HCT116 (cell line): ENCODE data around the gene ACTL7B. TPM values are rescaled to one million over a fixed set of nuclear protein-coding genes. Genes with fewer than 3 reads are reported as not detected.

Experiments
- ATAC-seq: fragments of 200-7000 bp; cut with Tn5 transposase; 2 replicates; pipeline ENCODE4 v1.9.1; 2020; ENCODE audit warnings: mild to moderate bottlenecking, moderate library complexity
- BruUV-seq: library from RNA; stranded (reverse); fragments of 400-500 nt; replicated peaks from 2 replicates; lab custom pipeline; 2021; lab: Mats Ljungman, UMichigan
- CTCF ChIA-PET: fragments of 300-600 bp; sonication (Branson Sonifier 250); formaldehyde crosslinking; loops from one replicate; lab custom pipeline; 2021; ENCODE audit warnings: antibody characterized with exemption; lab: Charles Lee
- POLR2A ChIA-PET: fragments of 300-600, 350-600 bp; sonication (Branson Sonifier 250); formaldehyde crosslinking; loops from one replicate; lab custom pipeline; 2021; ENCODE audit warnings: antibody characterized with exemption; lab: Charles Lee
- RAD21 ChIA-PET, 2 experiments: fragments of 300-600 bp; sonication (Branson Sonifier 250); formaldehyde crosslinking; loops; one replicate each; lab custom pipeline; 2023; ENCODE audit warnings: low total read pairs in 2 of 2; ENCODE audit not compliant: uncharacterized antibody in 2 of 2, unreplicated experiment in 2 of 2, low non-redundant PET in 1 of 2; lab: Charles Lee
- DNase-seq: peaks from one replicate; pipeline ENCODE4 v3.0.0-alpha.2; 2010; ENCODE audit warnings: low read depth, low spot score
- H2AFZ ChIP-seq: fragments of 200-600 bp; shearing (Covaris generic), sonication (generic); 2 replicates; pipeline ENCODE4 v1.6.1; 2017; ENCODE audit warnings: low read depth, mixed run types, mixed read lengths, antibody characterized with exemption, low read length; ENCODE audit not compliant: poor library complexity, severe bottlenecking
- H3K27ac ChIP-seq: 2 replicates; pipeline ENCODE4 v1.5.1; 2012; ENCODE audit warnings: low read depth, low read length
- H3K27me3 ChIP-seq: fragments of 200-600 bp; sonication (generic); 2 replicates; pipeline ENCODE4 v1.6.1; 2016; ENCODE audit warnings: mixed run types, low read length, mixed read lengths; ENCODE audit not compliant: insufficient read depth
- H3K36me3 ChIP-seq, 2 experiments: fragments of 200-500 bp in 1 of 2; fragments of 200-600 bp in 1 of 2; sonication (Bioruptor generic) in 1 of 2; sonication (generic) in 1 of 2; 2 replicates each; pipeline versions ENCODE4 v1.5.1 to v1.6.1; 2014 to 2016; ENCODE audit warnings: low read length in 2 of 2, inconsistent platforms in 1 of 2, mixed read lengths in 1 of 2, mixed run types in 1 of 2; ENCODE audit not compliant: insufficient read depth in 2 of 2, control insufficient read depth in 1 of 2
- H3K4me1 ChIP-seq, 2 experiments: fragments of 200-600 bp in 1 of 2; sonication (generic) in 1 of 2; 2 replicates each; pipeline versions ENCODE4 v1.5.1 to v1.6.1; 2012 to 2017; ENCODE audit warnings: low read length in 2 of 2, inconsistent platforms in 1 of 2, mild to moderate bottlenecking in 1 of 2, mixed read lengths in 1 of 2, mixed run types in 1 of 2, moderate library complexity in 1 of 2; ENCODE audit not compliant: insufficient read depth in 2 of 2, control insufficient read depth in 1 of 2
- H3K4me2 ChIP-seq: fragments of 200-600 bp; sonication (generic); 2 replicates; pipeline ENCODE4 v1.6.1; 2017; ENCODE audit warnings: mixed run types, low read length, mixed read lengths
- H3K4me3 ChIP-seq, 2 experiments: fragments of 200-600 bp in 1 of 2; sonication (generic) in 1 of 2; replicated peaks in 1 of 2; 2 replicates each; pipeline ENCODE4 v1.5.1; 2011 to 2016; ENCODE audit warnings: low read length in 2 of 2, control low read depth in 1 of 2, low read depth in 1 of 2, mild to moderate bottlenecking in 1 of 2, mixed read lengths in 1 of 2, mixed run types in 1 of 2
- H3K79me2 ChIP-seq: fragments of 200-600 bp; sonication (generic); 2 replicates; pipeline ENCODE4 v1.6.1; 2017; ENCODE audit warnings: mild to moderate bottlenecking, mixed run types, low read length, moderate library complexity, mixed read lengths; ENCODE audit not compliant: insufficient read depth
- H3K9ac ChIP-seq: fragments of 200-600 bp; sonication (generic); 2 replicates; pipeline ENCODE4 v1.6.1; 2016; ENCODE audit warnings: low read length, mixed read lengths
- H3K9me2 ChIP-seq: fragments of 200-600 bp; sonication (generic), shearing (Covaris generic); 2 replicates; pipeline ENCODE4 v1.6.1; 2017; ENCODE audit warnings: mixed run types, mild to moderate bottlenecking, moderate library complexity; ENCODE audit not compliant: insufficient read depth
- H3K9me3 ChIP-seq, 2 experiments: fragments of 200-500 bp in 1 of 2; fragments of 200-600 bp in 1 of 2; sonication (Bioruptor generic) in 1 of 2; sonication (generic) in 1 of 2; 2 replicates each; pipeline ENCODE4 v1.6.1; 2014 to 2017; ENCODE audit warnings: low read length in 2 of 2, mixed read lengths in 2 of 2, inconsistent platforms in 1 of 2, low read depth in 1 of 2, mild to moderate bottlenecking in 1 of 2, mixed run types in 1 of 2, moderate library complexity in 1 of 2; ENCODE audit not compliant: control insufficient read depth in 1 of 2, insufficient read depth in 1 of 2
- H4K20me1 ChIP-seq: fragments of 200-600 bp; sonication (generic), shearing (Covaris generic); 2 replicates; pipeline ENCODE4 v1.6.1; 2017; ENCODE audit warnings: mixed run types, mild to moderate bottlenecking, moderate library complexity; ENCODE audit not compliant: insufficient read depth
- ATF3 ChIP-seq: IDR thresholded peaks from 2 replicates; pipeline ENCODE4 v1.6.1; 2012
- CBX3 ChIP-seq: IDR thresholded peaks from 2 replicates; pipeline ENCODE4 v1.6.1; 2012; ENCODE audit warnings: low read depth
- CEBPB ChIP-seq: IDR thresholded peaks from 2 replicates; pipeline ENCODE4 v1.6.1; 2012; ENCODE audit warnings: low read depth
- EGR1 ChIP-seq: IDR thresholded peaks from 2 replicates; pipeline ENCODE4 v1.6.1; 2012; ENCODE audit warnings: low read depth
- EZH2phosphoT487 ChIP-seq: fragments of 200-600 bp; IDR thresholded peaks from 2 replicates; pipeline ENCODE4 v1.6.1; 2018; ENCODE audit warnings: antibody characterized with exemption, borderline replicate concordance
- FOSL1 ChIP-seq: IDR thresholded peaks from 2 replicates; pipeline ENCODE4 v1.6.1; 2012; ENCODE audit warnings: low read depth
- JUND ChIP-seq: IDR thresholded peaks from 2 replicates; pipeline ENCODE4 v1.6.1; 2012
- MAX ChIP-seq: IDR thresholded peaks from 2 replicates; pipeline ENCODE4 v1.6.1; 2012
- POLR2A ChIP-seq: IDR thresholded peaks from 2 replicates; pipeline ENCODE4 v1.7.0; 2011; ENCODE audit warnings: borderline replicate concordance; ENCODE audit not compliant: insufficient read depth, insufficient read length; ENCODE audit errors: extremely low read depth
- POLR2AphosphoS5 ChIP-seq: IDR thresholded peaks from 2 replicates; pipeline ENCODE4 v1.6.1; 2011; ENCODE audit warnings: mild to moderate bottlenecking, low read depth, low read length, moderate library complexity
- REST ChIP-seq: IDR thresholded peaks from 2 replicates; pipeline ENCODE4 v1.6.1; 2012; ENCODE audit warnings: low read depth
- SIN3A ChIP-seq: IDR thresholded peaks from 2 replicates; pipeline ENCODE4 v1.6.1; 2012; ENCODE audit warnings: low read depth
- SRF ChIP-seq: IDR thresholded peaks from 2 replicates; pipeline ENCODE4 v1.6.1; 2012; ENCODE audit warnings: low read depth
- YY1 ChIP-seq: IDR thresholded peaks from 2 replicates; pipeline ENCODE4 v1.6.1; 2011; ENCODE audit warnings: low read length, low read depth, moderate library complexity, mild to moderate bottlenecking; ENCODE audit not compliant: insufficient replicate concordance; ENCODE audit errors: extremely low read depth
- intact Hi-C: fragments of 100-400 bp; cut with micrococcal nuclease; formaldehyde crosslinking; loops from 2 replicates; pipeline ENCODE4 v1.10.0; 2022
- total RNA-seq: library from RNA; stranded (reverse); gene quantifications from one replicate; pipeline ENCODE4 v1.2.1, GENCODE V29; 2021; ENCODE audit not compliant: unreplicated experiment

Gene ACTL7B
- total RNA-seq, 1 experiment from 2014 or later, result not detected

- Histone ChIP-seq H4K20me1 (no peaks in the 10 kb centered on the region), H3K36me3 (no peaks in the 10 kb centered on the region), H3K9ac (no peak overlapping the region), H3K9me3 (no peaks in the 10 kb centered on the region), H3K79me2 (no peaks in the 10 kb centered on the region), H3K4me1 (peaks cover 0 to 6% of the 10 kb centered on the region in 2 experiments; a peak in 3 of 4 replicates), H3K4me3 (no peak overlapping the region), H3K4me2 (no peak overlapping the region), H3K27me3 (no peaks in the 10 kb centered on the region), H3K27ac (no peak overlapping the region), H3K9me2 (no peaks in the 10 kb centered on the region), H2AFZ (no peak overlapping the region)
- ChIA-PET CTCF (no interaction called here), RAD21 (no interaction called here), POLR2A (no interaction called here)
- no peak for TF ChIP-seq JUND
- TF ChIP-seq POLR2A, result no peak
- no peak for TF ChIP-seq YY1
- no peak for TF ChIP-seq ATF3
- TF ChIP-seq REST, result no peak
- no peak for TF ChIP-seq SIN3A
- no peak for TF ChIP-seq MAX
- TF ChIP-seq POLR2AphosphoS5, result no peak
- TF ChIP-seq CEBPB, result no peak
- TF ChIP-seq EZH2phosphoT487, result no peak
- no peak for TF ChIP-seq EGR1
- no peak for TF ChIP-seq SRF
- no peak for TF ChIP-seq CBX3
- TF ChIP-seq FOSL1, result no peak
- ATAC-seq, result no peak
- intact Hi-C loops, result no loop called here
- no TSS peak for BruUV-seq
- no peak for DNase-seq
Measured at GRCh38 chr9:108809269-108809668, 46.5 kb downstream of the ACTL7B start.

Other genes with a start within 250 kb of the ACTL7B start
- gene ACTL7A, start 6.3 kb upstream of the ACTL7B start, total RNA-seq, result not detected
- 28.8 TPM for gene ELP1, start 78.1 kb upstream of the ACTL7B start, total RNA-seq
- 13.4 TPM for gene ABITRAM, start 78.4 kb upstream of the ACTL7B start, total RNA-seq
- 87.2 TPM for gene CTNNAL1, start 157.5 kb upstream of the ACTL7B start, total RNA-seq